ENCODE measurements around the gene NUP42. TPM values are rescaled to one million over a fixed set of nuclear protein-coding genes. Genes with fewer than 3 reads are reported as not detected.

NUP42 gene
- total and polyA plus RNA-seq, 2 of the 13 experiments (the other 11 are each of a cell fraction or from before 2014, with no cell fraction given): 32.0 to 51.5 TPM

GRCh38 chr7:23184709-23185359 is 3.0 kb downstream of the NUP42 start (continued):
- TF ChIP-seq FOXJ3 (CRISPR knock-in tag; IDR thresholded peaks at IDR 0.05; ENCODE audit: borderline replicate concordance) (no peak), MED1 (CRISPR knock-in tag; IDR thresholded peaks at IDR 0.05) (no peak), SRSF4 (IDR thresholded peaks at IDR 0.05; ENCODE audit: low read depth, low read length, poor library complexity, severe bottlenecking) (no peak), ZNF558 (CRISPR knock-in tag; IDR thresholded peaks at IDR 0.05; ENCODE audit: borderline replicate concordance) (no peak), HINFP (CRISPR knock-in tag; IDR thresholded peaks at IDR 0.05; ENCODE audit: low read depth) (no peak), PAX8 (CRISPR knock-in tag; IDR thresholded peaks at IDR 0.05; ENCODE audit: borderline replicate concordance) (no peak), ZNF20 (CRISPR knock-in tag; IDR thresholded peaks at IDR 0.05) (no peak), ZNF770 (CRISPR knock-in tag; IDR thresholded peaks at IDR 0.05) (peak; percentile 78), KLF11 (CRISPR knock-in tag; IDR thresholded peaks at IDR 0.05) (no peak)
- TF ChIP-seq, protein P1, sequence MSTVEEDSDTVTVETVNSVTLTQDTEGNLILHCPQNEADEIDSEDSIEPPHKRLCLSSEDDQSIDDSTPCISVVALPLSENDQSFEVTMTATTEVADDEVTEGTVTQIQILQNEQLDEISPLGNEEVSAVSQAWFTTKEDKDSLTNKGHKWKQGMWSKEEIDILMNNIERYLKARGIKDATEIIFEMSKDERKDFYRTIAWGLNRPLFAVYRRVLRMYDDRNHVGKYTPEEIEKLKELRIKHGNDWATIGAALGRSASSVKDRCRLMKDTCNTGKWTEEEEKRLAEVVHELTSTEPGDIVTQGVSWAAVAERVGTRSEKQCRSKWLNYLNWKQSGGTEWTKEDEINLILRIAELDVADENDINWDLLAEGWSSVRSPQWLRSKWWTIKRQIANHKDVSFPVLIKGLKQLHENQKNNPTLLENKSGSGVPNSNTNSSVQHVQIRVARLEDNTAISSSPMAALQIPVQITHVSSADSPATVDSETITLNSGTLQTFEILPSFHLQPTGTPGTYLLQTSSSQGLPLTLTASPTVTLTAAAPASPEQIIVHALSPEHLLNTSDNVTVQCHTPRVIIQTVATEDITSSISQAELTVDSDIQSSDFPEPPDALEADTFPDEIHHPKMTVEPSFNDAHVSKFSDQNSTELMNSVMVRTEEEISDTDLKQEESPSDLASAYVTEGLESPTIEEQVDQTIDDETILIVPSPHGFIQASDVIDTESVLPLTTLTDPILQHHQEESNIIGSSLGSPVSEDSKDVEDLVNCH (CRISPR knock-in tag; IDR thresholded peaks at IDR 0.05): no peak
- TF ChIP-seq, protein P2, sequence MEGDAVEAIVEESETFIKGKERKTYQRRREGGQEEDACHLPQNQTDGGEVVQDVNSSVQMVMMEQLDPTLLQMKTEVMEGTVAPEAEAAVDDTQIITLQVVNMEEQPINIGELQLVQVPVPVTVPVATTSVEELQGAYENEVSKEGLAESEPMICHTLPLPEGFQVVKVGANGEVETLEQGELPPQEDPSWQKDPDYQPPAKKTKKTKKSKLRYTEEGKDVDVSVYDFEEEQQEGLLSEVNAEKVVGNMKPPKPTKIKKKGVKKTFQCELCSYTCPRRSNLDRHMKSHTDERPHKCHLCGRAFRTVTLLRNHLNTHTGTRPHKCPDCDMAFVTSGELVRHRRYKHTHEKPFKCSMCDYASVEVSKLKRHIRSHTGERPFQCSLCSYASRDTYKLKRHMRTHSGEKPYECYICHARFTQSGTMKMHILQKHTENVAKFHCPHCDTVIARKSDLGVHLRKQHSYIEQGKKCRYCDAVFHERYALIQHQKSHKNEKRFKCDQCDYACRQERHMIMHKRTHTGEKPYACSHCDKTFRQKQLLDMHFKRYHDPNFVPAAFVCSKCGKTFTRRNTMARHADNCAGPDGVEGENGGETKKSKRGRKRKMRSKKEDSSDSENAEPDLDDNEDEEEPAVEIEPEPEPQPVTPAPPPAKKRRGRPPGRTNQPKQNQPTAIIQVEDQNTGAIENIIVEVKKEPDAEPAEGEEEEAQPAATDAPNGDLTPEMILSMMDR (CRISPR knock-in tag; IDR thresholded peaks at IDR 0.05): peak; percentile 72

All from HepG2 (cell line).